Activated naive CD8-positive, alpha-beta T cell (primary cell): ENCODE data around the gene SLC4A2.
"Not testable (repeated sequence)": the region's sequence is repeated elsewhere in the genome, so short reads cannot be mapped to it uniquely, and the experiment has no call there.

Experiments used
- H3K27ac Mint-ChIP-seq: one replicate; pipeline ENCODE4 v1.8.0; 2021; ENCODE audit warnings: mixed read lengths
- H3K27me3 Mint-ChIP-seq: one replicate; pipeline ENCODE4 v1.8.0; 2021; ENCODE audit warnings: mixed read lengths
- H3K36me3 Mint-ChIP-seq: one replicate; pipeline ENCODE4 v1.8.0; 2021; ENCODE audit warnings: mixed read lengths
- H3K4me1 Mint-ChIP-seq: one replicate; pipeline ENCODE4 v1.8.0; 2021; ENCODE audit warnings: low read depth, mixed read lengths
- H3K4me3 Mint-ChIP-seq: one replicate; pipeline ENCODE4 v1.8.0; 2021; ENCODE audit warnings: mild to moderate bottlenecking, mixed read lengths
- H3K9me3 Mint-ChIP-seq: one replicate; pipeline ENCODE4 v1.8.0; 2021; ENCODE audit warnings: low read depth, mixed read lengths

SLC4A2 gene

DNA sequence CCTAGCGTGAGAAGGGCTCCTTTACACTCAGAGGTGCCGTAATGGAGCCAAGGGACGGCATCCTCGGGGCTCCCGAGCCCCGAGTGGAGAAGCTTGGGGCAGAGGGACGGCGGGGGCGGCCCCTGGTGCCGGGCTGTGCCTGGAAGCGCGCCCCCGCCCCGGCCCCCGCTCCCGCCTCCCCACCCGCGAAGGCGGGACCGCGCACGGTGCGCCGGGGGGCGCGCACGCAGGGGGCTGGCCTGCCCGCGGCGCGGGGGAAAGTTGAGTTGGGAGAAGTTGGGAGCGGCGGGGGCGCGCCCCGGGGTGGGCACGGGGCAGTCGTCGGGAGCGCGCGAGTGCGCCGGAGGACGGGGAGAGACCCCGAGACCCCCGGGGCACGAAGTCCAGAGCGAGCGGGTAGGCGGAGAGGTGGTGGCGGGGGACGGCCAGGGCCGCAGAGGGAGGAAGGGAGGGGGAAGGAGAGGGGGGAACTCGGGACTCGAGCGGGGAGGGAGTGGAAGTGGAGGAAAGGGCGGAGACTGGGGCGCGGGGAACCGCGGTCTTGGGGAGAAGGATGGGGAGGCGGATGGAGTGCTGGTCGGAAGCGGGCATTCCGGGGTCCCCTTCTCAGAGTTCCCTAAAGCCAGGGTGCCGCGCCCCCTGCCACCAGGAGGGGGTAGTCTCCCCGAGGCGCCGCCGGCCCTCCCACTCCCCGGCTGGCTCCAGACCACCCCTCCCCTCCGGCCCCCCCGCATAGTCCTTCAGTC is at the start of gene SLC4A2:
Gene SLC4A2 (plus strand): TSS at position 223 of the 746 bp plus-strand sequence. CDS start 2,399 bp downstream, outside the sequence.
- H3K36me3 Mint-ChIP-seq = no peaks in the 10 kb centered on the region
- H3K27ac Mint-ChIP-seq = peak within 1 kb of the TSS; percentile 90
- peaks cover 20% of the 10 kb centered on the region for H3K4me1 Mint-ChIP-seq
- peak within 1 kb of the TSS; percentile 95 for H3K4me3 Mint-ChIP-seq
- no peaks in the 10 kb centered on the region for H3K27me3 Mint-ChIP-seq
- no peaks in the 10 kb centered on the region for H3K9me3 Mint-ChIP-seq

GRCh38 chr7:151010037-151010306 is 49.4 kb upstream of the SLC4A2 start:
- H3K27me3 Mint-ChIP-seq = no peaks in the 10 kb centered on the region
- no peaks in the 10 kb centered on the region for H3K9me3 Mint-ChIP-seq
- no peak overlapping the region for H3K27ac Mint-ChIP-seq
- no peak overlapping the region for H3K4me3 Mint-ChIP-seq
- H3K36me3 Mint-ChIP-seq = no peaks in the 10 kb centered on the region
- H3K4me1 Mint-ChIP-seq = peaks cover 55% of the 10 kb centered on the region

- no peaks in the 10 kb centered on the region for H3K27me3 Mint-ChIP-seq
- no peaks in the 10 kb centered on the region for H3K36me3 Mint-ChIP-seq
- peak overlapping the region; percentile 25 for H3K4me3 Mint-ChIP-seq
- H3K9me3 Mint-ChIP-seq = no peaks in the 10 kb centered on the region
- peaks cover 61% of the 10 kb centered on the region for H3K4me1 Mint-ChIP-seq
- H3K27ac Mint-ChIP-seq = peak overlapping the region; percentile 82
These were observed 48.9 kb upstream of the SLC4A2 start for GRCh38 chr7:151010307-151011096.

- no peaks in the 10 kb centered on the region for H3K9me3 Mint-ChIP-seq
- no peaks in the 10 kb centered on the region for H3K27me3 Mint-ChIP-seq
- H3K36me3 Mint-ChIP-seq = no peaks in the 10 kb centered on the region
- H3K4me1 Mint-ChIP-seq = peaks cover 60% of the 10 kb centered on the region
- H3K4me3 Mint-ChIP-seq = peak overlapping the region; percentile 25
- peak overlapping the region; percentile 82 for H3K27ac Mint-ChIP-seq
These were observed 48.3 kb upstream of the SLC4A2 start for GRCh38 chr7:151011097-151011409.

- not testable (repeated sequence) for H3K36me3 Mint-ChIP-seq, H3K9me3 Mint-ChIP-seq, H3K27me3 Mint-ChIP-seq
- H3K4me1 Mint-ChIP-seq = peaks cover 64% of the 10 kb centered on the region
- H3K27ac Mint-ChIP-seq = peak overlapping the region; percentile 83
- H3K4me3 Mint-ChIP-seq = peak overlapping the region; percentile 33
These were observed 47.8 kb upstream of the SLC4A2 start for GRCh38 chr7:151011616-151012015.

- Mint-ChIP-seq H3K27ac (peak overlapping the region; percentile 84), H3K27me3 (no peaks in the 10 kb centered on the region), H3K4me1 (peaks cover 68% of the 10 kb centered on the region), H3K36me3 (no peaks in the 10 kb centered on the region), H3K9me3 (no peaks in the 10 kb centered on the region), H3K4me3 (peak overlapping the region; percentile 63)
These were observed 47.2 kb upstream of the SLC4A2 start for GRCh38 chr7:151012031-151012692.

GRCh38 chr7:151012911-151013347 is 46.5 kb upstream of the SLC4A2 start:
- Mint-ChIP-seq H3K4me1 (peaks cover 67% of the 10 kb centered on the region), H3K36me3 (no peaks in the 10 kb centered on the region), H3K4me3 (peak overlapping the region; percentile 63), H3K27ac (peak overlapping the region; percentile 84), H3K27me3 (no peaks in the 10 kb centered on the region), H3K9me3 (no peaks in the 10 kb centered on the region)

DNA sequence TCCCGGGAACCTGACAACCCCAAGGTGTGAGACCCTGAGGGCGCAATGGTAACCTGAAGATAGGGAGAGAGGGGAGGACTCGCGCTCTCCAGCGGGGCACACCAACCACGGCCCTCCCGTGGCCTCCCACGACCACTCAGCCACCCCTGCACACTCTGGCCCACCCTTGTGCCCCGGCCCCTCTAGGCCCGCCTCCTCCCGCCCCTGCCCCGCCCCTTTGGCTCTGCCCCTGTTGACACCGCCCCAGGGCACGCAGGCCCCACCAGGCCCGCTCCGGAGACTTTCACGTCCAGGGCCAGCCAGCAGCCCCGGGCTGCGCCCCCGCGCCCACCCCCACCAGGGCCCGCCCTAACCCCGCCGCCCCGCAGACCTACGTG is 46.0 kb upstream of the SLC4A2 start:
- peaks cover 66% of the 10 kb centered on the region for H3K4me1 Mint-ChIP-seq
- H3K27ac Mint-ChIP-seq = no peak overlapping the region
- H3K4me3 Mint-ChIP-seq = no peak overlapping the region
- H3K27me3 Mint-ChIP-seq = no peaks in the 10 kb centered on the region
- H3K36me3 Mint-ChIP-seq = no peaks in the 10 kb centered on the region
- no peaks in the 10 kb centered on the region for H3K9me3 Mint-ChIP-seq

- Mint-ChIP-seq H3K27ac (peak overlapping the region; percentile 92), H3K9me3 (no peaks in the 10 kb centered on the region), H3K27me3 (no peaks in the 10 kb centered on the region), H3K36me3 (no peaks in the 10 kb centered on the region), H3K4me3 (peak overlapping the region; percentile 91), H3K4me1 (peaks cover 65% of the 10 kb centered on the region)
These were observed 45.5 kb upstream of the SLC4A2 start for GRCh38 chr7:151013733-151014497.

DNA sequence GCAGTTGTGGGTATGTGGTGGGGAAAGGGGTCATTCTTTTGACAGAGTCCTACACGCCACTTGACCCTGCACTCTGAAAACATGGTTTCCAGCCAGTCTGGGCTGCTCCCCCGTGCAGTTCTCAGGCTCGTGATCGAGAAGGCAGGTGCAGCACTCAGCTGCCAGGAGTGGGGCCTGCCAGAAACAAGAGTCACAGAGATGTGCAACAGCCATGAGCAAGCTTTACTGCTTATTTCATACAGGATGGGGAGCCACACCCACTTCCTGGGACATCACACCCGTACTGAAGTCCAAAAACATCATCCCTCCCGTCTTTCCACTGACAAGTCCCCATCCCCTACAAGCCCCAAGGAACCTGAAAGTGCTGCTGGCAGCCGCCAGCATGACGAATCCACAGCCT is 44.4 kb upstream of the SLC4A2 start:
- Mint-ChIP-seq H3K27ac (peak overlapping the region; percentile 92), H3K4me1 (peaks cover 69% of the 10 kb centered on the region), H3K4me3 (peak overlapping the region; percentile 91), H3K9me3 (no peaks in the 10 kb centered on the region), H3K36me3 (no peaks in the 10 kb centered on the region), H3K27me3 (no peaks in the 10 kb centered on the region)

DNA sequence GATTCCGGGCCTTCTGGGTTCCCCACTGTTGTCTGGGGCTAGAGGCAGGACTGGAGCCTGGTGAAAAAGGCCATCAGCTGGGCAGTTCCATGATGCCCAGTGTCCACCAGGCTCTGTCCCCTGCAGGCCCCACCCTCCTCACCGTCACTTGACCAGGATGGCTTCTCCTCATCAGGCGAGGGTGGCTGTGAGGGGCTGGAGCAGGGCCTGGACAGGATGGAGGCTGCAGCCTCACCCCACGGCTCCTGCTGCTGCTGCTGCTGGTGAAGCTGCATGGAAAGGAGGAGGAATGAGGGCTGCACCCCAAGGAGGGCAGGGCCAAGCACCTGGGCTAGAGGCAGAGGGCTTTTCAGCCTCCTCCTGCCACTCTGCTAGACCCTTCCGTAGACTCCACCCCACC is 43.4 kb upstream of the SLC4A2 start:
- Mint-ChIP-seq H3K27me3 (no peaks in the 10 kb centered on the region), H3K4me3 (peak overlapping the region; percentile 17), H3K27ac (no peak overlapping the region), H3K9me3 (no peaks in the 10 kb centered on the region), H3K36me3 (no peaks in the 10 kb centered on the region), H3K4me1 (peaks cover 61% of the 10 kb centered on the region)

DNA sequence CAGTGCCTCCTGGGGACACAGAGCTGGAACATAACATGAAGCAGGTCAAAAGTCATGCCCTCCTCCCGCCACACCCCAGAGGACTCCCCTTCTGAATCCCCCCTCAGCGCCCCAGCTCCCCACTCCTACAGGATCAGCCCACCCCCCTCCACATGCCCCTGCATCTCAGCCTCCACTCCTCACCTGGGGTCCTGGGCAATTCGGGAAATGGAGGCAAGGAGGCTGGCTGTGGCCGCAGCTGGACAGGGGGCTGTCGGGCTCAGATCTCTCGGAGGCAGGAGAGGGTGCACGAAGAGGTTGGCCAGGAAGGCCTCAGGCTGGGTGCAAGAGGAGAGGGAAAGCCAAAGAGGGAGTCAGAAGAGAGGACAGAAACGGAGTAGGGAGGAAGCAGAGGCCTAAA is 42.9 kb upstream of the SLC4A2 start:
- Mint-ChIP-seq H3K4me3 (peak overlapping the region; percentile 83), H3K27me3 (no peaks in the 10 kb centered on the region), H3K36me3 (no peaks in the 10 kb centered on the region), H3K9me3 (no peaks in the 10 kb centered on the region), H3K4me1 (peaks cover 58% of the 10 kb centered on the region), H3K27ac (peak overlapping the region; percentile 22)

DNA sequence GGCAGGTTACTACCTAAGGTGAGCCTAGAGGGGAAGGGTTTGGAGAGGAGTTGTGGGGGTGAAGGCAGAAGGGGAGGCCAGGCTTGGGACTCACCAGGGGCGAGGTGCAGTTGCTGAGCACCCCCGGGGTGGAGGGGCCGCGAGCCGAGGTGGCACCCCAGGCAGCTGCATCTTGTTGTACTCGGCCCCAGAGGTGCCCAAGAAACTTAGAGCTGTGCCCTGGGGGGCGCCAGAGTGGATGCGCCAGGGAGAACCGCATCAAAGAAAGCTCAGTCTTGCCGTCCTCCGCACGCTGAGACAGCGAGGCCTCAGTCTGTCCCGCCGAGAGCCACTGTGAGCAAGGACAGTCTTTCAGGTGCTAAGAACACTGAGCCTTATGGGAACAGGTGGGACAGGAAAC is 42.4 kb upstream of the SLC4A2 start:
- Mint-ChIP-seq H3K27ac (peak overlapping the region; percentile 28), H3K4me3 (peak overlapping the region; percentile 83), H3K27me3 (no peaks in the 10 kb centered on the region), H3K9me3 (no peaks in the 10 kb centered on the region), H3K36me3 (no peaks in the 10 kb centered on the region), H3K4me1 (peaks cover 54% of the 10 kb centered on the region)

DNA sequence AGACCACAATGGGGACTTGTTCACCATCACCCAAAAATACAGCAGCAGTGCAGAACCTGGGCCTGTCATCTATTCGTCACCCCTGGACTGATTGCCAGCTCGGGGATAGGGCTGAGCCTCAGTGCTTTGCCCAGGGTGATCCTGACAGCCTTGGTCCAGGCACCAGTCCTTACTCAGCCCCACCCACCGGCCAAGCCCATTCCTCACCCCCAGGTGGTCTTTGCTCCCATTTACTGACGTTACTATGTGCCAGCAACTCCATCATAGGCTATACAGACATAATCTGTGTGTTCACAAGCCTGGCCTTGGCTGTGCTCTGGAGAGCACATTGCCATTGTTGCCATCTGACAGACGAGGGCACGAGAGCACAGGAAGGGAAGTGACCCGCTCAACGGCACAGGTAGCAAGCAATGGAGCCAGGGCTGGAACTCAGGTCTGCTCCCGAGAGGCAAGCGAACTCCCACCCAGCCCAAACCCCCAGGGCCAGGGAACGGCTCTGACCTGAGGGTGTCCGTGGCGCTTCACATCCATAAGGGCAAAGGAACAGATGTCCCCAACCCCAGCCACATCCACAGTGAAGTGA is 41.9 kb upstream of the SLC4A2 start:
- Mint-ChIP-seq H3K27me3 (no peaks in the 10 kb centered on the region), H3K36me3 (no peaks in the 10 kb centered on the region), H3K27ac (peak overlapping the region; percentile 24), H3K4me3 (peak overlapping the region; percentile 83), H3K9me3 (no peaks in the 10 kb centered on the region), H3K4me1 (peaks cover 50% of the 10 kb centered on the region)
